GM18520 (cell line): ENCODE data around the gene RFPL4AL1.
"Not testable (repeated sequence)": the region's sequence is repeated elsewhere in the genome, so short reads cannot be mapped to it uniquely, and the experiment has no call there.

Experiments
- ATAC-seq: cut with Tn5 transposase; IDR thresholded peaks from one replicate; pipeline ENCODE4 v1.9.1; 2021; ENCODE audit not compliant: unreplicated experiment

Gene RFPL4AL1

DNA sequence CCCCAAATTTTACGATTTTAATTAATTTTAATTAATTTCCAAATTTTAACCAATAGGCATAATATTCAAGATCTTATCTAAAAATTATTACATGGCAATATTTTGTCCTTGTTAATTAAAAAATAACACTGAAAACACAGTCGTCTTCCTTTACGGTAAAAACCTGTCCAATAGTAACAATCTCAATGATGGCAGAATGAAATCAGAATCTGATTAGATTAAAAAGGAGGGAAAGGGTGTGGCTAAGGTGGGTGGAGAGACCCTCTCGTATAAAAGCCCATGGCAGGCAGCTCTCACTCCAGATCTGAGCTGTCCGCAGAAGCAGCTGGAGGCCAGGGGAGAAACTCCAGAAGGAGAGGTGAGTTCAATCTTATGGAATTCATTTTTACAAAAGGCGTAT, at the start of gene RFPL4AL1:
TSS of gene RFPL4AL1 (plus strand) at position 301 of the 400 bp plus-strand sequence. CDS start 2,687 bp downstream, outside the sequence.
- ATAC-seq, result not testable (repeated sequence)

DNA sequence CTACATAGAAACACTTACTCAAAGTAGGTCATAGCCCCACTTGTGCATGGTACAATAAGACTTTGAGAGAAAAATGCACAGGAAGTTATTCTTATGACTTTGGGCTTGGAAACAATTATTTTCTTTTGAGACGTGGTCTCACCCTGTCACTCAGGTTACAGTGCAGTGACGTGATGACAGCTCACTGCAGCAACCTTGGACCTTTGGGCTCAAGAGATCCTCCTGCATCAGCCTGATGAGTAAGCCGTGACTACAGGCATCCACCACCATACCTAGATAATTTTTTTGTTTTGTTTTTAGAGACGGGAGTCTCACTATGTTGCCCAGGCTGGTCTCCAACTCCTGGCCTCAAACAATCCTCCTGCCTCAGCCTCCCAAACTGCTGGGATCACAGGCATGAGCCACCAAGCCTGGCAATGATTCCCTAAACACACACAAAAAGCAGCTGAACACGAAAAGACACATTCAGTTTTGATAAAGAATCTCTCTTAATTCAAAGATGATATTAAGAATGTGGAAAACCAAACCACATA, 48.6 kb upstream of the RFPL4AL1 start:
- no peak for ATAC-seq

DNA sequence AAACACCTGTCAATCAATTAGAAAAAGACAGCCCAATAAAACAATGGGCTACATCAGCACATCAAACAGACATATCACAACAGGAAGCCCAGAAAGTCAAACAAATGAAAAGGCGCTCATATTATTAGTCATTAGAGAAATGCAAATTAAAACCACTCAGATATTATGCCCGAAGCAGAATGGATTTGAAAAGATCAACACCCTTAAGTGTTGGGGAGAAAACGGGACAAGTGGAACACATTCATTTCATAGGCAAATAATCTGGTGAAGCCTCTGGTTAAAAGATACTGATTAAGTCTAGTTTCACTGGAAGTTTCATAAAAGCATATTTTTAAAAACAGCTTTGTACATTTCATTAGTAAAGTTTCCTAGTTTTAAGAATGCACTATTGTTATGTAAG, 48.1 kb upstream of the RFPL4AL1 start:
- no peak for ATAC-seq

DNA sequence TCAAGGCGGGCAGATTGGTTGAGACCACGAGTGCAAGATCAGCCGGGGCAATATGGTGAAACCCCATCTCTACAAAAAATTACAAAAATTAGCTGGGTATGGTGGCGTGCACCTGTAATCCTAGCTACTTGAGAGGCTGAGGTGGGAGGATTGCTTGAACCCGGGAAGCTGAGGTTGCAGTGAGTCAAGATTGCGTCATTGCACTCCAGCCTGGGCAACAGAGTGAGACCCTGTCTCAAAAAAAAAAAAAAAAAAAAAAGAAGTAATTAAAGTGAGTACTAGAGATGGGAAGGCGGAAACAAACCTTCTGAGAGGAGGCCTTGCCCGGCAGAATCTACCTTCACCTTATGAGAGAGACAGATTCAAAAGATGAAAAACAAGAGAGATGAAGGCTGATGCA, 45.4 kb upstream of the RFPL4AL1 start:
- ATAC-seq, result no peak

DNA sequence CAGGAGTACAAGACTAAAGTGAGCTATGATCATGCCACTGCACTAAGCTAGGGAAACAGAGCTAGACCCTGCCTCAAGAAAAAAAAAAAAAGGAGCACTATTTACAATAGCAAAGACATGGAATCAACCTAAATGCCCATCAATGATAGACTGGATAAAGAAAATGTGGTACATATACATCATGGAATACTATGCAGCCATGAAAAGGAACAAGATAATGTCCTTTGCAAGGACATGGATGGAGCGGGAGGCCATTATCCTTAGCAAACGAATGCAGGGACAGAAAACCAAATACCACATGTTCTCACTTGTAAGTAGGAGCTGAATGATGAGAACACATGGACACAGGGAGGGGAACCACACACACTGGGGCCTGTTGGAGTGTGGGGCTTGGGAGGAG, 38.5 kb upstream of the RFPL4AL1 start:
- ATAC-seq, result not testable (repeated sequence)

DNA sequence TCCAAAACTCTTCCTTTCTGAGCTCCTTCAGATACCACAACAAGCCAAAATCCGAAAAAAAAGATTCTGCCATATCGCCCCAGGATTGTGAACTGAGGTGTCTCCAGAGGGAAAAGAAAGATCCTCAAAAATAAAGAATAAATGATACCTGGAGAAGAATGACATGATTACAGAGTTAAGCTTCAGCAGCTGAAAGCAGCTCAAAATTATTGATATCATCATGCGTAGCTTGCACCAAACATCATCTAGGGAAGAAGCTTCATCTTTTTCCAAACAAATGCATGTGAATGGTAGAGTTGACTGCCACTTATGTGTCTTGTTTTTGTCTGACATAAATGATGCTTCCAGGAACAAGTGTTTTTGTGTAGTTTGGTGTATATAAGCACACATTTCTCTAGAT, 30.6 kb upstream of the RFPL4AL1 start, which contains the start of gene NLRP9:
TSS of gene NLRP9 (minus strand) at position 101 of the 400 bp plus-strand sequence. CDS start at position 73, 28 bp downstream.
- no peak for ATAC-seq

DNA sequence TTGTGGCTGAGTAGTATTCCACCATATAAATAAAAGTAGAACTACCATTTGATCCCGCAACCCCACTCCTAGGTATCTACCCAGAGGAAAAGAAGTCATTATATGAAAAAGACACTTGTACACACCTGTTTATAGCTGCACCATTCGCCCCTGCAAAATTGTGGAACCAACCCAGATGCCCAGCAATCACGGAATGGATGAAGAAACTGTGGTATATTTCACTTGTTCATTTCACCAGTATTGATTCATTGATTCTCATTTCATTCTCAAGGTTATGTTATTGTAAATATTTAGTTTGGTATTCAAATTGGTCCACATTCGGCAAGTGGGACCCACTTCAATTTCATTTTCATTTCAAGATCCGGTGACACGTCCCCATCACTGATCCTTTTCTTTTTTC, 18.2 kb upstream of the RFPL4AL1 start:
- no peak for ATAC-seq

DNA sequence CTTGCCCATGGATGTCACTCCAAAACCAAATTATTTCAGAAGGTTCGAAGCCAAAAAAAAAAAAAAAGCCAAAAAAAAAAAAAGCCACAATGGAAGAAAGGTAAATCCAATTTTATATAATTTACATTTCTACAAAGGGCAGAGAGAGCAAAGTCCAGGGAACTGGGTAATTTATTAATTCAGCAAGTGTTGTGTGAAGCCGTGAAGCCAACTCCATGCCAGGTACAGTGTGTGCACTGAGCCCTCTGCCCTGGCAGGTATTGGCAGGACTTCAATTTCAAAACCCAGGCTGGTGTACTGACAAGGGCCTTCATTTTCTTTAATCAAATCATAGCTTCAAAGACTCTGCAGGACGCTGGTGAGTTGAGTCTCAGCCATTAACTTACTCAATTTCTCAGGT, 15.5 kb upstream of the RFPL4AL1 start:
- no peak for ATAC-seq

DNA sequence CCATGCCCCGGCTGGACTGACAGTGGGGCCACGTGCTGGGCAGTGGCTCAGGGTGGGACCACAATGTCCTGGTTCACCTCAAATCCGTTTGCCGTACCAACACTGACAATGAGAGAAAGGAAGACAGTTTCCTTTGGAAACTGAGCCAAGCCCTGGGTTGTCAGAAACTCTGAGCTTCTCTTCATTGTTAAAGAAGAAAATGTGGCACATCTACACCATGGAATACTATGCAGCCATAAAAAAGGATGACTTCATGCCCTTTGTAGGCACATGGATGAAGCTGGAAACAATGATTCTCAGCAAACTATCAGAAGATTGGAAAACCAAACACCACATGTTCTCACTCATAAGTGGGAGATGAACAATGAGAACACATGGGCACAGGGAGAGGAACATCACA, 12.1 kb upstream of the RFPL4AL1 start:
- not testable (repeated sequence) for ATAC-seq

DNA sequence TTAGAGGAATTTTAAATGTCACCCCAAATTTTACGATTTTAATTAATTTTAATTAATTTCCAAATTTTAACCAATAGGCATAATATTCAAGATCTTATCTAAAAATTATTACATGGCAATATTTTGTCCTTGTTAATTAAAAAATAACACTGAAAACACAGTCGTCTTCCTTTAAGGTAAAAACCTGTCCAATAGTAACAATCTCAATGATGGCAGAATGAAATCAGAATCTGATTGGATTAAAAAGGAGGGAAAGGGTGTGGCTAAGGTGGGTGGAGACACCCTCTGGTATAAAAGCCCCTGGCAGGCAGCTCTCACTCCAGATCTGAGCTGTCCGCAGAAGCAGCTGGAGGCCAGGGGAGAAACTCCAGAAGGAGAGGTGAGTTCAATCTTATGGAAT, 10.1 kb upstream of the RFPL4AL1 start, which contains the start of gene RFPL4A:
TSS of gene RFPL4A (plus strand) at position 301 of the 400 bp plus-strand sequence. CDS start 2,704 bp downstream, outside the sequence.
- ATAC-seq, result not testable (repeated sequence)

DNA sequence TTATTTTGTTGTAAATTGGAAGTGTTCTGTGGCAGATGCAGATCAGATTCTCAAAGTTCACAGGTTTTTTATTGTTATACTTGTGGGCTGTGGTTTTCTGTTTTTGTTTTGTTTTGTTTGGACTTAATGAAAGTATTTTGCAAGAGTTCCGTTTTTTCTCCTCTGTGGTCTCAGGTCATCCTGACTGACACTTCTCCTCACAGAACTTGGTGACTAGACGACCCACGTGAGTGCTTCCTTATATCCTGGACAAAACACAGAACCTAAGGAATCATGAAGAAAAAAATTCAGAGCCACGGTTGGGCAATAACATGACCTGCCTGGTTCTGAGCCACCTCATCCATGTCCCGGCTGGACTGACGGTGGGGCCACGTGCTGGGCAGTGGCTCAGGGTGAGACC, 2.5 kb upstream of the RFPL4AL1 start:
- ATAC-seq, result no peak

DNA sequence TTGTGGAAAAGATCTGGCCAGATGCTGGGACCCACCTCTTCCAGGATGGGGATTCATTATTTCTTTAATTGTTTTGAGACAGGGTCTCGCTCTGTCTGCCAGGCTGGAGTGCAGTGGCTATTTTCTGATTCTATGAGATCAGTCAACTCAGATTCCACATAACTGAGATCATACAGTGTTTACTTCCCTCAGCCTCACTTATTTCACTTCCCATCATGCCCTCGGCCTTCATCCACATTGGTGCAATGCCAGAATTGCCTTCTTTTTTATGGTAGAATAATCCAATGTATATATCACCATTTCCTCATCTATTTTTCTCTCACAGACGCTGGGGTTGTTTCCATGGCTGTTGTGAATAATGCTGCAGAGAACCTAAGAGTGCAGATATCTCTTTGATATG, 714 bp downstream of the RFPL4AL1 start:
- ATAC-seq, result not testable (repeated sequence)

DNA sequence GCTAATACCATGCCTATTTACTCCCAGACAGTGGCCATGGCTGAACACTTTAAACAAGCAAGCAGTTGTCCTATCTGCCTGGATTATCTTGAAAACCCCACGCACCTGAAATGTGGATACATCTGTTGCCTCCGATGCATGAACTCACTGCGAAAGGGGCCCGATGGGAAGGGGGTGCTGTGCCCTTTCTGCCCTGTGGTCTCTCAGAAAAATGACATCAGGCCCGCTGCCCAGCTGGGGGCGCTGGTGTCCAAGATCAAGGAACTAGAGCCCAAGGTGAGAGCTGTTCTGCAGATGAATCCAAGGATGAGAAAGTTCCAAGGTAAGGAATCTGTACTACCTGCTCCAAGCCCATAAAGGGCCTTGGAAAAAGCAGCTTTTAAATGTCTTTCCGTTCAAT, 8.6 kb downstream of the RFPL4AL1 start:
- ATAC-seq, result no peak

DNA sequence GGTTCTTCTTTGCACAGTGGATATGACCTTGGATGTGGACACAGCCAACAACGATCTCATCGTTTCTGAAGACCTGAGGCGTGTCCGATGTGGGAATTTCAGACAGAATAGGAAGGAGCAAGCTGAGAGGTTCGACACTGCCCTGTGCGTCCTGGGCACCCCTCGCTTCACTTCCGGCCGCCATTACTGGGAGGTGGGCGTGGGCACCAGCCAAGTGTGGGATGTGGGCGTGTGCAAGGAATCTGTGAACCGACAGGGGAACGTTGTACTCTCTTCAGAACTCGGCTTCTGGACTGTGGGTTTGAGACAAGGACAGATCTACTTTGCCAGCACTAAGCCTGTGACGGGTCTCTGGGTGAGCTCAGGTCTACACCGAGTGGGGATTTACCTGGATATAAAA, 9.4 kb downstream of the RFPL4AL1 start:
- ATAC-seq, result no peak

DNA sequence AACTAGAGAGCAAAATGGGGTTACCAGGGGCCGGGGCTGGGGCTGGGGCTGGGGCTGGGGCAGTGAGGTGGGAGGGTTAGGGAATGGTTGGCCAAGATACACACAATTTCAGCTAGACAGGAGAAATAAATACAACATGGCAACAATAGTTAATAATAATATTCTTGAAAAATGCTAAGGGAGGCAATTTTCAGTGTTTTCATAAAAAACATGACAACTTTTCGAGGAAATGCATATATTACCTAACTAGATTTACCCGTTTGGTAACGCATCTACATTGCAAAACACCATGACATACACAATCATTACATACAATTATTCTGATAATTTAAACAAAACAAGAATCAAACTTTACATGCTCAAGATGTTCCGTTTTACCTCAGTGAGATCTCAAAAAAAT, 12.2 kb downstream of the RFPL4AL1 start:
- no peak for ATAC-seq

DNA sequence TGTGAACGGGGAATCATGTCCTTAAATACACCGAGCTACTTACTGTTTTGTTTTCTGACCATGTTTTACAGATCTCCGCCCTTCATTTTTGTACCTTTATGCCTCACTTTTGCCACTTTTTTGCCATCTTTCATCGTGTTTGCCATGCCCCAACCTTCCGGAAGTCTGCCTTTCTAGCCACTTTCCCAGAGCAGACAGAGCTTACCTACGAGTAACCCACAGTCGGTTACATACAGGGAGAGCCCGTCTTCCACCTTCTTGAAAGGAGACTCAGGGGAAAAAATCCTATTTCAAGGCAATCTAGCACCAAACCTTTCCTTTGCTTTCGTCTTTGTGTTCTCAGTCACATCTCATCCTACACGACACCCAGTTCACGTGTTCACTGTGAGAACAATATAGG, 26.1 kb downstream of the RFPL4AL1 start:
- ATAC-seq, result no peak

DNA sequence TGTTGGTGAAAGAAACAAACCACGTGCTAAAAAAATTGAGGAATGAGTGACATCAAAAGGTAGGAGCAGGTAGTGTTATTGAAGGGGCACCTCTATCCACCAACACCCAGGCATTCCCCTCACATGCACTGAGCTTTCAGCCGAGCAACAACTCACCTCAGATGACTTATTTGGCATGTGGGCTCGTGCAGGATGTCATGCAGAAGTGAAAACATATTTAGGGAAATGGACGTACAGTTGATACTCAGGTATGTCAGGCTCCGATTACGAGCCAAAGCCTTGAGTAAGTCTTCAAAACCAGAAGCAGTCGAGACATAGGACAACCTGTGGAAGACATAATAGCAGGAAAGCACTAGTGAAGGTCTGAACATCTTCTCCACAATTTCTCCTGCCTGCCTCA, 32.5 kb downstream of the RFPL4AL1 start:
- ATAC-seq, result no peak

DNA sequence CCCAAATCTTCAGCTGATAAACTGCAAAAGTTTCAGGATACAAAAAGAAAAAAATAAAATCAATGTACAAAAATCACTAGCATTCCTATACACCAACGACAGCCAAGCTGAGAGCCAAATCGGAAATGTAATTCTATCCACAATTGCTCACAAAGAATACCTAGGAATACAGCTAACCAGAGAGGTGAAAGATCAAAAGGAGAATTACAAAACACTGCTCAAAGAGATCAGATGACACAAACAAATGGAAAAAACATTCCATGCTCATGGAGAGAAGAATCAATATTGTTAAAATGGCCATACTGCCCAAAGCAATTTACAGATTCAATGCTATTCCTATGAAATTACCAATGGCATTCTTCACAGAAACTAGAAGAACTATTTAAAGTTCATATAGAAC, 33.4 kb downstream of the RFPL4AL1 start:
- no peak for ATAC-seq

DNA sequence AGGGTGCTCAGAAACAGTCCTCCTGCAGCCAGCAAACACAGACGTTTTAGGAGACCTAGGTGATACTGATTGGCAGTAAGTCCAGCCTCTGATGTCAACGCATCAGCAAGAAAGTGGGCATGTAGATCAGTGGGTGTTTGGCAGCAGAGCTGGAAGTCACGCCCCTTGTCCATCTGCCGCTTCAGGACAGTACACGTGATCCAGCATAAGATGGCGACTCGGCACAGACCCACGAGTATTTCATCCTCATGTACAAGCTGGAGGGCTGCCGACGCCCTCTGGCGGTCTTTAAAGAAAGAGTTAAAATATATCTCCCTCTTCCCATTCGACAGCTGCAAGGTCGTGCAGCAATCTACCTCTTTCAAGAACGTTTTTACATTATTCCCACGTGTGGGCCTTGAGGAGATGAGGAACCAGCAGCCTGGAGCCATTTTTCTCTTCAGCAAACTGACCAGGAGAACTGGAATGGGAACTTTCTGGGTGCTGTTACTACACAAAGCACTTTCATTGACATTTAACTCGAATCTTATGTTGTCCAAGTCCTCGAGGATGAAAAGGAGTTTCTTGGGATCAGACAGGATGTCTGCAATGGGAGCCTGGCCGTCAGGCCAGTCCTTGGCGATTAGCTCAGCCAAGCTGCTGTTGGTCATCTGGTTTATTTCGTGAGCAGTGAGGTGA, 40.6 kb downstream of the RFPL4AL1 start:
- ATAC-seq, result no peak

DNA sequence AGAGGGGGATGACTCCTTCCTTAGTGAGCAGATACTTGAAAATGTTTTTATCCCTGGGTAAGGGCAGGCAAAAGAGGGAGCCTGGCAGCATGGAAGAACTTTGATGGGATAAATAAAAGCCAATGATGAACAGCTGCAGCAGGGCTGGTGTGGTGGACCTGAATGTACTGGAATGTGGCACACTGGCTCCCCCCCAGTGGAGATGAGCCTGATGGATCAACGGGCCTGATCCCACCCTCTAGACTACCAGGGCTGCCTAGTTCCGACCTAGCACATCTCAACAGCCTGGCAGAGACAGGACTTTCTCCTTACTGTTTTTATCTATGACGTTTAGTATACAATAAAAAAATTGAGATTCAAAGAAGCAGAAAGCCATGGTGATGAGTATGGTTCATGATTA, 42.4 kb downstream of the RFPL4AL1 start:
- no peak for ATAC-seq

DNA sequence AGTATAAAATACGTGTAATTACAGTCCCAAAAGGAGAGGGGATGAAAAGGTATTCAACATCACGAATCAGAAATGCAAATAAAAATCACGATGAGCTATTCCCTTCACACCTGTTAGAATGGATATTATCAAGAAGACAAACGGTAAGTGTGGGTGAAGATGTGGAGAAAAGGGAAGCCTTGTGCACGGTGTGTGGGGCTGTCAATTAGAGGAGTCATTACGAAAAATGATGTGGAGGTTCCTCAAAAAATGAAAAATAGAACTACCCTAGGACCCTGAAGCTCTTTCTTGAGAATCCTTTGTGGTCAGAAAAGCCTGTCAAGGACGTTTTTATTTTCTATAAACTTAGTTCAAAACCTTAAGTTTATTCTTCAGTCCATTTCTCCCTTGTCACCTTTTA, 43.5 kb downstream of the RFPL4AL1 start:
- no peak for ATAC-seq

DNA sequence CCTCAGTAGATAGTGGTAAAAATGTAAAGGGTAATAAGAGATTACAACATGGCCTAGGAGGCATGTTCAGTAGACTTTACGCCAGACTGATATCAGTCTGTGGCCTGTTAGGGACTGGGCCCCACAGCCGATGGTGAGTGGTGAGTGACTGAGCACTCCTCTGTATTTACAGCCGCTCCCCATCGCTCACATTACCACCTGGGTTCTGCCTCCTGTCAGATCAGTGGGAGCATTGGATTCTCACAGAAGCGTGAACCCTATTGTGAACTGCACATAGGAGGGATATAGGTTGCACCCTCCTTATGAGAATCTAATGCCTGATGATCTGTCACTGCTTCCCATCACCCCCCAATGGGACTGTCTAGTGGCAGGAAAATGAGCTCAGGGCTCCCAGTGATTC, 45.0 kb downstream of the RFPL4AL1 start:
- ATAC-seq, result no peak

DNA sequence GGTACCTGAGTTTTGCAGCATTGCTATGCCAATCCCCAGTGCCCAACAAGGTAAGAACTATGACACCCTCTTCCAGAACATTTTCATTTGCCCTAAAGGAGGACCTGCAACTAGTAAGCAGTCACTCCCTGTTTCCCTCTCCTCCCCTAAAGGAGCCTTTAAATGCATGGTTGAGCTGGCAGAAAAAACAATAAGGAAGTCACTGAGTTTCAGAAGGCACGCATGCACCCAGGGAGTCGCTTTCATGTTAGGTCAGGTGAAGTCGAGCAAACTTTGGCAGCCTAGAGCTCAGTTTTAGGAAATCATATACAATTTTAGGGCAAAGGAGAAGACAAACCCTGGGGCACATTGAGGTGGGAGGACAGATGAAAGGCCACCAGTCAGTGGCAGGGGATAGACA, 51.1 kb downstream of the RFPL4AL1 start:
- ATAC-seq, result no peak
